Activated T-cell treated with anti-CD3 and anti-CD28 coated beads, Interleukin-2, amount 50 U/mL, for 48 hours (primary cell): Measurements from ENCODE around the gene PANK3.
A peak's percentile ranks its signal among the peaks of the same experiment; 100 is the strongest.
"Not testable (repeated sequence)": the region's sequence is repeated elsewhere in the genome, so short reads cannot be mapped to it uniquely, and the experiment has no call there.

Experiments
- DNase-seq, 2 experiments: peaks; one replicate each; pipeline ENCODE4 v3.0.0-alpha.2; 2020

PANK3 gene

GRCh38 chr5:168549554-168549953 lies 29.6 kb downstream of the PANK3 start:
- DNase-seq: no peak

GRCh38 chr5:168537176-168537575 lies 42.0 kb downstream of the PANK3 start:
- DNase-seq: no peak

- DNase-seq: not testable (repeated sequence)
These were observed 44.8 kb downstream of the PANK3 start for GRCh38 chr5:168534351-168534750.

DNA sequence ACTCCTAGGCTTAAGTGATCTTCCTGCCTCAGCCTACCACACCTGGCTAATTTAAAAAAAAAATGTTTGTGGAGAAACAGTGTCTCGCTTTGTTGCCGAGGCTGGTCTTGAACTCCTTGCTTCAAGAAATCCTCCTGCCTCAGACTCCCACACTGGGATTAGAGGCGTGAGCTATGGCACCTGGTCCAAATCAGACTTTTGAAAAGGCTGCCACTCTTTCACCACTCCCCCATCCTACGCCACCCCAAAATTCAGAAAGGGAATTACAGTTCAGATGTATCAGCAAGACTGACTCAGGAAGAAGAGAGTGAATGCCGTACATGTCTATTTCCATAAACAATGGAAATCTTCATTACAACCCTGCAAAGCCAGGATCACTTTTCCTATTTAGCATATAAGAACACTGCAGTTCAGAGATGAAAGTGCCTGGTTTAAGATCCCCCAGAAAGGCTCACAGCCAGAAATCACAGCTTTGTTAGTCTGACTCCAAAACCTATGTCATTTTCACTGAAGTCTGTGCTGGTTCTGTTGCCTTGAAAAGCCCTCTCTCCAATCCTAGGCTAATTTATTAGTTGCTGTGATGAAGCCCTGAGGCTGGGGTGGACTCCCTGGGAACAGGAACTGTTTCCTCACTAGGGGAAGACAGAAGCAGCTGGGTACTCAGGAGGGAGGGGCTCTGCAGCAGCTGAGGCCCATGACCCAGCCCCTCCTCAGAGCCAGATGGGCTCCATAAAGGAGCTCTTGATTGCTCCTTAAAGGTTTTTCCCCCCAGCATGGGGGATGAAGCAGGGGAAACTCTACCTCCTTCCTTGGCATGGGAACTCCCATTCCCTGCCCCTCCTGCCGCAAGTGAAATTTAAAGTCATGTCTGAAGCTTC lies 46.9 kb downstream of the PANK3 start:
- no peak for DNase-seq

DNA sequence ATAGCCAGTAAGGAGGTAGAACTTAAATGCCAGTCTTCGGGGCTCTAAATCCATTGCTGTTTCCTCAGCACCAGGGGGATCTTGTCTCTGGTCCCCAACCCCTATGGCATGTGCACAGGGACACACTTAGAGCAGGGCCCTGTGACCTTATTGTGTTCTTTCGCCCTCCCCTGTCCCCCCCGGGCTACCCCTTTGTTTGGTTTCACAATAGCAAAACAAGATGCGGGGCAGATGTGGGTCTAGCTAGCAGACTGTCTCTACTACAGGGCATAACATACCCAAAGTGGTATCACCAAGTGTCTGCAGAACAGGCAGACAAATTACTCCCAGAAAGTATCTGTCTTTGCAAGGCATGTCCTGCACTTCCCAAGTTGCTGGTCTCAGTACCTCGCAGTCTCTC lies 48.0 kb downstream of the PANK3 start:
- DNase-seq: no peak

- DNase-seq: no peak
These were observed 48.5 kb downstream of the PANK3 start for GRCh38 chr5:168530621-168531150.

DNA sequence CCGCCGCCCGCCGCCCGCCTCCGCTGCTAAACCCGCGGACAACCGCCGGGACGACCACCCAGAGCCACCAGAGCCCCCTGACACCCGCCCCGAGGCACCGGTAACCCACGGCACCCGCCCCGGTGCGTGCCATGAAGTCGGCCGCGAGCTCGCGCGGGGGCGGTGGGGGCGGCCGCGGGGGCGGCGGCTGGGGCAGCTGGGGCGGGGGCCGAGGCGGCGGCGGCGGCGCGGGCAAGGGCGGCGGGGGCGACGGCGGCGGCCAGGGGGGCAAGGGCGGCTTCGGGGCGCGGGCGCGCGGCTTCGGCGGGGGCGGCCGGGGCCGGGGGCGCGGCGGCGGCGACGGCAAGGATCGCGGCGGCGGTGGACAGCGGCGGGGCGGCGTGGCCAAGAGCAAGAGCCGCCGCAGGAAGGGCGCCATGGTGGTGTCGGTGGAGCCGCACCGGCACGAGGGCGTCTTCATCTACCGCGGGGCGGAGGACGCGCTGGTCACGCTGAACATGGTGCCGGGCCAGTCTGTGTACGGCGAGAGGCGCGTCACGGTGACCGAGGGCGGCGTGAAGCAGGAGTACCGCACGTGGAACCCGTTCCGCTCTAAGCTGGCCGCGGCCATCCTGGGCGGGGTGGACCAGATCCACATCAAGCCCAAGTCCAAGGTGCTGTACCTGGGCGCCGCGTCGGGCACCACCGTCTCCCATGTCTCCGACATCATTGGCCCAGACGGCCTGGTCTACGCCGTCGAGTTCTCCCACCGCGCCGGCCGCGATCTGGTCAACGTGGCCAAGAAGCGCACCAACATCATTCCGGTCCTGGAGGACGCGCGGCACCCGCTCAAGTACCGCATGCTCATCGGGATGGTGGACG lies 49.6 kb downstream of the PANK3 start:
- DNase-seq: peak in 1 of 2 experiments; percentile 21

DNA sequence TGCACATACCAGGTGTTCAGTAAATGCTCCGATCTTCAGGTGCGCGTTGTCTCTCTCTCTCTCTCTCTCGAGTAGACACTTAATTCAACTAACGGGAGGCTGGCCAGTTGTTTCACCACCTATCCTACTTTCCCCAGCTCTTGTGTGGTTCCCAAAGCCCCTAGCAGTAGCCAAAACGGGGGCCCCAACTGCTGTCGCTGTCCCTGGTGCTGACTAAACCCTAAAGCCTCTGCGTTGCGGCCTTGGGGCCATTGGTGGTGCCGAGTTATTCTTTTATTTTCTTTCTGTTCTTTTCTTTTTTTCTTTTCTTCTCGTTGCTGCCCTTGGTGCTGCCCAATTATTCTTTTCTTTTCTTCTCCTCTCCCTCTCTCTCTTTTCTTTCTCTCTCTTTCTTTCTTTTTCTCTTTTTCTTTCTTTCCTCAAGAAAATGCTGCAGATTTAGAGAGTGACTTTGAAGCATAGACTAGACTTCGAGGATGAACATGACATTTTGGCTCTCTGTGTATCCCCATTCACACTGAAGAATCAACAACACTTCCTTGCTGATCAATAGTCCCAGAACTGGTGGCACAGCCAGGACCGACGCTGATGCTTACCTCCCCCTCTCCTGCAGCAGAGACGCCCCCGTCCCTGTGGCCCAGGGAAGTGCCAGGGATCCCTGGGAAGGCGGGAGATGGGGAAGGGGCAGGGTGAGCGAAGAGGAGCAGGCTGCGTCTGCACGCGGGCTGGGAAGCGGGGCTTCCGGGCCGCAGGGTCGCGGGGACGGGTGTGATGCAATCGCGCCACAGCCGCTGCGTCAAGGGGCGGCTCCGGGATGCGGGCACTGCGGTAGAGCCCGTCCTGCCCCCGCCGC lies 50.4 kb downstream of the PANK3 start, which contains the start of gene FBLL1:
Gene FBLL1, plus strand, starts transcription at position 785 of the 853 bp plus-strand sequence. CDS start 200 bp downstream, outside the sequence.
- peak; percentile 38 to 46 for DNase-seq

- DNase-seq: no peak
These were observed 51.3 kb downstream of the PANK3 start for GRCh38 chr5:168527756-168528295.

DNA sequence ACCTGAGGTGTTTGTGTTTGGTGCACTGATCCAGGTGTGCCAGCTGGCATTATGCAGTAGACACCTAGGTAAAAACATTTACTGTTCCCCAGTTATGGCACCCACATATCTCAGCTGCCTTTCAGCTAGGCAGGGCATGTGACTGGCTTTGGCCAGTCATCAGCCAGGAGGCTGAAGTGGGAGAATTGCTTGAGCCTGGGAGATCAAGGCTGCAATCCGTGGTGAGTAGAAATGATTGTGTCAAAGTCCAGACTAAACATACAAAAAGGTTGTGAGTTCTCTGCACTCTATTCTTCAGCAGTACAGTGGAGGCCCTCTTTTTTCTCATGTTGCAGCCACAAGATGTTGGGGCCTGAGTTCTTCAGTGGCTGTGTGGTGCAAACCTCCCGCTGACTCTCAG lies 53.3 kb downstream of the PANK3 start:
- no peak for DNase-seq

GRCh38 chr5:168513861-168514428 lies 65.2 kb downstream of the PANK3 start:
- no peak for DNase-seq

DNA sequence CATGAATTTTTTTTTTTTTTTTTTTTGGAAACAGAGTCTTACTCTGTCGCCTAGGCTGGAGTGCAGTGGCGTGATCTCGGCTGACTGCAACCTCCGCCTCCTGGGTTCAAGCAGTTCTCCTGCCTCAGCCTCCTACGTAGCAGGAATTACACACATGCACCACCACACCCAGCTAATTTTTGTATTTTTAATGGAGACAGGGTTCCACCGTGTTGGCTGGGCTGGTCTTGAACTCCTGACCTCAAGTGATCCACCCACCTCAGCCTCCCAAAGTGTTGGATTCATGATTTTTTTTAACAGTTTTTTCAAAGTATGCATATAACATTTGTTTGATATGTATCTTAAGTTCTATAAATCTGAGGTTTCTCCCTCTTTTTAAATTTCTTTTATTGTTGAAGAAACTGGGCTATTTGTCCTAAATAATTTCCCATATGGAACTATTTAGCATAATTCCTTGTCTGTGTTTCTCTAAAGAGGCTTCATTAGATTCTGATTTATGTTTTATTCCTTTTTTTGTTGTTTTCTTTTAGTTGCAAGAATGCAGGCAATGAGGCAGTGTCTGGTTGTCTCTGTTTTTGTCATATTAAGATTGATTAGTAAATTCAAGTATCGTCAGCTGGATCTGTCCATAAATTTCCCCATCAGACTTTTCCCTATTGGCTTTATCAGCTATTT lies 76.5 kb downstream of the PANK3 start:
- DNase-seq: no peak
